Endodermal cell (in vitro differentiated cells): ENCODE data around the gene TXNIP. TPM values are rescaled to one million over a fixed set of nuclear protein-coding genes. Genes with fewer than 3 reads are reported as not detected.

Experiments used
- DNase-seq: peaks from one replicate; pipeline ENCODE4 v3.0.0-alpha.2; 2017
- H3K27ac ChIP-seq: 2 replicates; pipeline ENCODE4 v1.5.1; 2013; ENCODE audit warnings: mild to moderate bottlenecking, low read depth, low read length, moderate library complexity
- H3K27me3 ChIP-seq: 2 replicates; pipeline ENCODE4 v1.6.1; 2013; ENCODE audit warnings: mild to moderate bottlenecking, low read length, moderate library complexity; ENCODE audit not compliant: insufficient read depth, control insufficient read depth, poor library complexity, severe bottlenecking
- H3K36me3 ChIP-seq: 2 replicates; pipeline ENCODE4 v1.7.0; 2013; ENCODE audit warnings: mild to moderate bottlenecking, low read length, moderate library complexity; ENCODE audit not compliant: control insufficient read depth, insufficient read depth
- H3K4me1 ChIP-seq: one replicate; pipeline ENCODE4 v1.7.0; 2013; ENCODE audit warnings: low read length; ENCODE audit not compliant: control insufficient read depth, insufficient read depth
- H3K4me3 ChIP-seq: 2 replicates; pipeline ENCODE4 v1.5.1; 2013; ENCODE audit warnings: mild to moderate bottlenecking, low read length, moderate library complexity
- H3K9ac ChIP-seq: 2 replicates; pipeline ENCODE4 v1.6.1; 2013; ENCODE audit warnings: mild to moderate bottlenecking, low read length, moderate library complexity; ENCODE audit not compliant: poor library complexity, severe bottlenecking; ENCODE audit errors: extremely low read depth
- H3K9me3 ChIP-seq: 2 replicates; pipeline ENCODE4 v1.6.1; 2013; ENCODE audit warnings: mild to moderate bottlenecking, low read length, moderate library complexity; ENCODE audit not compliant: control insufficient read depth
- H3K27ac Mint-ChIP-seq: 2 replicates; pipeline ENCODE4 v1.8.0; 2020; ENCODE audit warnings: mixed read lengths
- H3K27me3 Mint-ChIP-seq: 2 replicates; pipeline ENCODE4 v1.8.0; 2021; ENCODE audit warnings: mild to moderate bottlenecking, mixed read lengths; ENCODE audit not compliant: insufficient read depth
- H3K36me3 Mint-ChIP-seq: 2 replicates; pipeline ENCODE4 v1.8.0; 2020; ENCODE audit warnings: low read depth, mixed read lengths
- H3K4me1 Mint-ChIP-seq: 2 replicates; pipeline ENCODE4 v1.8.0; 2020; ENCODE audit warnings: mixed read lengths
- H3K4me3 Mint-ChIP-seq: 2 replicates; pipeline ENCODE4 v1.8.0; 2020; ENCODE audit warnings: mild to moderate bottlenecking, moderate library complexity, mixed read lengths
- H3K9me3 Mint-ChIP-seq: 2 replicates; pipeline ENCODE4 v1.8.0; 2020; ENCODE audit warnings: mild to moderate bottlenecking, mixed read lengths
- CTCF ChIP-seq: fragments of 200-600 bp; sonication (generic); conservative IDR thresholded peaks from 2 replicates; pipeline ENCODE4 v1.5.0; 2021; ENCODE audit warnings: antibody characterized with exemption, mild to moderate bottlenecking
- WGBS, 2 experiments: methylation state at CpG; one replicate each; pipeline versions ENCODE4 v1.1.5 to v1.1.7; 2013; ENCODE audit warnings: missing lambda C conversion rate in 2 of 2, mixed read lengths in 1 of 2; ENCODE audit not compliant: insufficient coverage in 1 of 2, insufficient read length in 1 of 2; 5-methylcytosine and 5-hydroxymethylcytosine counted together
- total RNA-seq, 2 donors: library from RNA; stranded (reverse); fragmentation: NEBNext Ultra II Directional in 1 of 2; extraction: Animal tissue kit (Norgen Biotek cat#: 25700) in 1 of 2; gene quantifications; 2 replicates in 1 of 2; 3 replicates in 1 of 2; pipeline ENCODE4 v1.2.1, GENCODE V29; 2021

The TXNIP gene
- total RNA-seq, 2 donors from 2014 or later: 9.9 to 12.2 TPM

- Histone ChIP-seq H3K27ac (no peak overlapping the region), H3K4me3 (no peak overlapping the region), H3K36me3 (peaks cover 66% of the 10 kb centered on the region), H3K27me3 (no peaks in the 10 kb centered on the region), H3K4me1 (peaks cover 6% of the 10 kb centered on the region), H3K9ac (no peak overlapping the region), H3K9me3 (no peaks in the 10 kb centered on the region)
- Mint-ChIP-seq H3K27ac (no peak overlapping the region), H3K27me3 (no peaks in the 10 kb centered on the region), H3K36me3 (peaks cover 27% of the 10 kb centered on the region), H3K4me1 (no peaks in the 10 kb centered on the region), H3K4me3 (no peak overlapping the region), H3K9me3 (no peaks in the 10 kb centered on the region)
- no peak for DNase-seq
- no peak for TF ChIP-seq CTCF
- WGBS, 2 experiments: 95% methylated on average over 3 of the region's 3 CpGs; no CpG with 5 or more reads in 1 of the 2 experiments
These were observed 51.8 kb downstream of the TXNIP start for GRCh38 chr1:145944532-145944931.

GRCh38 chr1:145942871-145943270, 53.5 kb downstream of the TXNIP start:
- H3K4me3 ChIP-seq: no peak overlapping the region
- H3K9me3 Mint-ChIP-seq: no peaks in the 10 kb centered on the region

More at GRCh38 chr1:145942871-145943270, 53.5 kb downstream of the TXNIP start:
- Mint-ChIP-seq H3K4me3 (no peak overlapping the region), H3K27ac (no peak overlapping the region), H3K36me3 (peaks cover 29% of the 10 kb centered on the region), H3K4me1 (no peaks in the 10 kb centered on the region), H3K27me3 (no peaks in the 10 kb centered on the region)
- no peaks in the 10 kb centered on the region for H3K9me3 ChIP-seq
- DNase-seq: no peak
- no peak for TF ChIP-seq CTCF
- WGBS, 2 experiments: 90 to 93% methylated on average over 6 of the region's 6 CpGs
- no peaks in the 10 kb centered on the region for H3K4me1 ChIP-seq
- H3K9ac ChIP-seq: no peak overlapping the region
- peaks cover 56% of the 10 kb centered on the region for H3K36me3 ChIP-seq
- H3K27ac ChIP-seq: no peak overlapping the region
- no peaks in the 10 kb centered on the region for H3K27me3 ChIP-seq

Other genes with a start within 250 kb of the TXNIP start
- gene RNF115, start 172.5 kb downstream of the TXNIP start, total RNA-seq: 10 to 100 TPM; 17.7 to 19.3 TPM
- 10 to 100 TPM; 32.7 to 37.9 TPM for gene POLR3C, start 172.4 kb downstream of the TXNIP start, total RNA-seq
- 1 to 10 TPM; 2.8 to 4.0 TPM for gene NUDT17, start 150.9 kb downstream of the TXNIP start, total RNA-seq
- 10 to 100 TPM; 44.8 to 53.4 TPM for gene PIAS3, start 137.5 kb downstream of the TXNIP start, total RNA-seq
- 1 to 10 TPM in 1 of 2 donors, under 1 TPM in 1; 0.88 to 1.4 TPM for gene ANKRD35, start 110.7 kb downstream of the TXNIP start, total RNA-seq
- gene ITGA10, start 86.5 kb downstream of the TXNIP start, total RNA-seq: under 1 TPM; 0.18 to 0.33 TPM
- gene PEX11B, start 77.9 kb downstream of the TXNIP start, total RNA-seq: 10 to 100 TPM; 12.9 to 16.0 TPM
- gene RBM8A, start 69.1 kb downstream of the TXNIP start, total RNA-seq: 100 to 1,000 TPM; 299 to 314 TPM
- gene LIX1L, start 38.6 kb downstream of the TXNIP start, total RNA-seq: 10 to 100 TPM; 16.6 to 21.3 TPM
- 1 to 10 TPM in 1 of 2 donors, under 1 TPM in 1; 0.55 to 1.4 TPM for gene ANKRD34A, start 32.0 kb downstream of the TXNIP start, total RNA-seq
- gene POLR3GL, start 31.9 kb downstream of the TXNIP start, total RNA-seq: 10 to 100 TPM; 10.2 to 13.8 TPM
- under 1 TPM; 0.13 to 0.15 TPM for gene HJV, start 25.2 kb upstream of the TXNIP start, total RNA-seq
- gene NBPF10, start 148.2 kb upstream of the TXNIP start, total RNA-seq: 1 to 10 TPM; 1.8 TPM
- gene NOTCH2NLA, start 232.4 kb upstream of the TXNIP start, total RNA-seq: 10 to 100 TPM; 23.9 to 30.2 TPM